HL-60/S4 treated with retinoic acid at 250 ng/mL for 4 days and 3 days (cell line): ENCODE results near the gene KDM4C.

Source experiments
- in situ Hi-C: fragments of 300-500 bp; cut with MboI; formaldehyde crosslinking; loops from 2 replicates; pipeline ENCODE4 v1.7.0; 2022; ENCODE audit warnings: low sequenced_read_pairs

KDM4C gene

DNA sequence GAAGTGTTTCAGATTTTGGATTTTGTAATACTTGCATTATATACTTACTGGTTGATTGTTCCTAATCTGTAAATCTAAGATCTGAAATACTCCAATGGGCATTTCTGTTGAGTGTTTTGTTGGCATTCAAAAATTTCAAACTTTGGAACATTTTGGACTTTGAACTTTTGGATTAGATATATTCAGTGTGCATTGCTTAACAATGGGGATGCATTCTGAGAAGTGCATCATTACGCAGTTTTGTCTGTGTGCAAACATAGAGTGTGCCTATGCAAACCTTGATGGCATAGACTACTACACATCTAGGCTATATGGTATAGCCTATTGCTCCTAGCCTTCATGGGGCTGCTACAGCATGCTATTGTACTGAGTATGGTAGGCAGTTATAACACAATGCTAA is 325.4 kb downstream of the KDM4C start:
- in situ Hi-C loops: no loop called here

- in situ Hi-C loops: no loop called here
These were observed 327.6 kb downstream of the KDM4C start for GRCh38 chr9:7085357-7085756.

DNA sequence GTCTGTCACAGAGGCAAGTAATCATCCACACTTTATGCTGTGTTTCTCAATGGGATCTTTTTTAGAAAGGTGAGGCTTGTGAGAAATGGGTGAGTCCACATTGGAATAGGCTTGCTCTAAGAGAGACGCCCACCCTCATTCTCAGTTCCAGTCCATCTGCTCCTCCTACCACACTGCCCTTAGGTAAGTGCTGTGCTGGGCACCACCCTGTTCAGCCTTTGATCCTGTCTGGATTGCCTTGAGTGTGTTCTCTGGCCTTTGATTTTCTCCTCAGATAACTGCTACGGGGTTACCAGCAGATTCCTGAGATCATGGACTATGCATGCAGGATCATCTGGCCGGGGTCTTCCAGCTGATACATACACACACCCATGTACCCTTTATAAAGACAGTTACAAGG is 328.6 kb downstream of the KDM4C start:
- in situ Hi-C loops: no loop called here

GRCh38 chr9:7088611-7089010 is 330.8 kb downstream of the KDM4C start:
- in situ Hi-C loops: no loop called here

DNA sequence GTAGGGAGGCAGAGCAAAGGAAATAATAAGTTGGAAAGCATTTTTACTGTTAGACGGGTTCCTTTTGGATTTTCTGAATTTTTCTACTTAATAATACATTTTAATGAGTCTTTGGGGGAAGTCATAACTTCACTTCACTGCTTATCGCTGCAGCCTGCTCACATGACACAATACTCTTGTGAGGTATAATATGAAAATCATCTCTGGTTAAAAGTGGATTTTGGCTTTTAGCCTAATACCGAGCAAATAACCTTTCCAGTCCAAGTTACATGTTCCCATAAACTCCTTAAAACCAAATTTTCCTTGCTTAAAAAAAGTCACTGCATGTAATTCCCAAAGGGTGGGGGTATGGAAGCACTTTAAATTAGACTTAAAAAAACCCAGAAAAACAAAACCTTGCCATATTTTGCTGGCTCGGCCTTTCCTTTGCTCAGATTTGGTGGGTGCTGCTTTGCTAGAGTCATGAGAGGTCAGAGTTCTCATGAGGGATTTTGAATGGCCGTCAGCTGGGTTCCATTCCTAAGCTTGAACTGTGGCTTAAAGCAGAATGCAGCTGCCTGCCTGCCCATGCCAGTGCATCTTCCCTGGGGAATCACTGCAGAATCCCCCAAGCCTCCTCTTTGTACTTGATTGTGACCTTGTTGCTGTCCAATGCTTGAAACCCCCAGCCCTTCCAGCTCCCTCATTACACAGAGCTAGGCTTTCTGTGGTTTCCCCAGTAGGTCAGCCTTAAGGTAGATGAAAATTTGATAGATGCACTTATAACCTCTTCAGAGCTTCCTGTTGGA is 331.8 kb downstream of the KDM4C start:
- in situ Hi-C loops: no loop called here

DNA sequence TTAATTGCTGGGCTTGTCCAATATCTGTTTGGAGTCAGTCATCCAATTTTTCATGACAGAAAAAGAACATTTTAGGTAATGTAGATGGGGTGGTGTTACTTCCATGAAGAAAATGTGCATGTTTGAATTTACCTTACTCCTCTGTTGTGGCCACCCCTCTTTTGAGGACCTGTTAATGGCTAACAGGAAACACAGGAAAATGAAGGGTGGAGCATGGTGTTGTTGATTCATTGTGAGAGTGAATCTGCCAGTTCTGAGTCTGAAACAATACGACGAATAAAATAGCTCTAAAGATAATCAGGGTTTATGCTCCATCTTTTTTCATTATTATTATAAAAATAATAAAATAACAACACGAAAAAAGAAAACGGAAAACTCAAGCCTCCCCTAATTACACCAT is 335.3 kb downstream of the KDM4C start:
- in situ Hi-C loops: no loop called here

DNA sequence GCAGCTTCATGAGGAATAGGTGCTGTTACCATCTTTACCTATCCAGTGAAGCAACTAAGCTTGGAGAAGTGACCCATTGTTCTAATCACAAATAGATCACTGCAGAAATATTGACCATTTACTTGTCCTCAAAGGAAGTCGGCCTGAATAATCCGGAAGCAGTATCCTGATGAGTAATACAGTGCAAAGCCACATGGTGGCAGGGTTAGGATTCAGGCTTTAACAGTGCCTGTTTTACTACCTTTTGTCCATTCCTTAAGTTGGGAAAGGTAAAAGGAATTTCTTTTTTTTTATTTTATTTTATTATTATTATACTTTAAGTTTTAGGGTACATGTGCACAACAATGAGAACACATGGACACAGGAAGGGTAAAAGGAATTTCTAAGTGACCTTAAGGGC is 336.3 kb downstream of the KDM4C start:
- in situ Hi-C loops: no loop called here

- in situ Hi-C loops: no loop called here
These were observed 336.8 kb downstream of the KDM4C start for GRCh38 chr9:7094576-7094975.

GRCh38 chr9:7095058-7095457 is 337.3 kb downstream of the KDM4C start:
- in situ Hi-C loops: no loop called here

GRCh38 chr9:7097040-7097715 is 339.4 kb downstream of the KDM4C start:
- in situ Hi-C loops: no loop called here

DNA sequence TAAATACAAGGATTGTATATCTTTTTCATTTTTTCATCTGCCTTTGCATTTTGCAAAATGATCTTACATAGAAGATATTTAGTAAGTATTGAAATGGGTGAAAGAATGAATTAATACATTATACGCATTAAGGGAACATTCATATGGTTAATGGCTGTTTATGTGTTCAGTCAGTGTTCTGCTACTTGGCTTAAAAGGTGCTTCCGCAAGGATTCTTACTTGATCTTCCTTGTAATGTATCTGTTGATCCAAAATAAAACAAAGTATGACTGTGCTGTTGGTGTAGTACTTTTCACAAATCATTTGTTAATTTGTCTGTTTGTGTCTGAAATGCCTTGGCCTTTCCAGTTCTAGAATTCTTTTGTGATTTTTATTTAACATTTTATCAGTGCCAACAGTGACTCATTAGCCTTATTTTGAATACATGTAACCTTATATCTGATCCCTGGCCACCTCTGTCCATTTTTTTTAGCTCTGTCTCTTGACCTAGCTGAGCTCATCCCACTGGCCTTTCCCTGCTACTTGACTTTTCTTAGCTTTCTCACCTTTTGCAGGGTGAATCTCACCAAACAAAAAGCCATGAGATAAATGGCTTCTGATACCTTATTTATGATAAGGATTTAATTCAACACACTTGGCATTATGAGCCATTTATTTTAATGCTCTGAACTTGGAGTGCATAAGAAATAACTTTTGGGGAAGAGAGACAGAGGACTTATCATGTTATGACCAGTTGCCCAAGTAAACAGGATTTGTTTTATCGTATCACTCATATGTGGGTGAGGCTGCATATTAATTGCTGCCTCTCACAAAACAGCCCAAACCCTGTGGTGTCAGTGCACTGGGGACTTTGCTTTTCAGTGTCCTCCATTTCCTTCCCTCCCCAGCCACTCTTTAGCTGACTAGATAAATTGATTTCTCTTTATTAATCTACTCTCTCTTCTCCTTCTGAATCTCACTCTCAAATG is 340.3 kb downstream of the KDM4C start:
- in situ Hi-C loops: no loop called here

DNA sequence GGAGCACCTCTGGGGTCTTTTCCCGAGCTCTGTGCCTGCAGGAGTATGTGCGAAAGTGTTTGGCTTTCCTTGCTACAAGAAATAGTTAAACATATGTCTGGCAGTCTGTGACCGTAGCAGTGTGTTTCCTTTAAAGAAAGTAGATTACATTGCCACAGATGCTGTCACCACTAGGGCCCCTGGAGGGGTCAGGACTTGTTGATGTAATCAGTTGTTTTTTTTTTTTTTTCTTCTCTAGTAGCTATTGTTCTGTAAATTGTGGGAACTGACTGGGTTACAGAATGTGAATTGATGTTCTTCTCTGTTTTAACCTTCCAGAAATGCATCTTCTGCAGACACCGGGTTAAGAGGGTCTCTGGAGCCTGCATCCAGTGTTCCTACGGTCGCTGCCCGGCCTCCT is 345.6 kb downstream of the KDM4C start:
- in situ Hi-C loops: no loop called here

DNA sequence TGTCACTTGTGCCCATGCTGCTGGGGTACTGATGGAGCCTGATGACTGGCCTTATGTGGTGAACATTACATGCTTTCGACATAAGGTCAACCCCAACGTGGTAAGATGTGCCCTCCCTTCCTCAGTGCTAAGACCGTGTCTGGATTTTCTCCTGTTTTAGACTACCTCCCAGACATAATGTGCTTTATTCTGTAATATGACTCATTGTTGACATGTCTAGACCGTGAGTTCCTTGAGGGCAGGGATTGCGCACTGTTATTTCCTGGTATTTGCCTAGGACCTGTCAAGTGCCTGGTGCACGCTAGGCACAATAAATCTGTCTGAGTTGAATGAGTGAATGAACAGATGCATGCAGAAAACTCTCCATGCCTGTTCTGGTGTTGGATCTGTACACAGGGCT is 346.0 kb downstream of the KDM4C start:
- in situ Hi-C loops: no loop called here

GRCh38 chr9:7104625-7105024 is 346.9 kb downstream of the KDM4C start:
- in situ Hi-C loops: no loop called here

DNA sequence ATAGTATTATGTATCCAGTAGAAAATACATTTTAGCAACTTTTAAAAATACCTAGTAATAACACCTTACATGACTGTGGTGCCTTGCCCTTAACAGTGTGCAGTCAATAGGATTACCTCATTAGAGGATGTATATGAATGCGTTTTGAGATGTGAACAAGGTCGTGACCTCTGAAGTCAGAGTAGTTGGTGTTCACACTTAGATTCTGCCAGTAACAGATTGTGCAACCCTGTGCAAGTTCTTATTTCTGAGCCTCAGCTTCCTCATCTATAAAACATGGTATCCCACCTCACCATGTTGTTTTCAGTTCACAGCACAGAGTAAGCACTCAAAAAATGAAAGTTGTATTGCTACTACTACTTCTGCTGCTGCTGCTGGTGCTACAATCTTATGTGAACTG is 347.3 kb downstream of the KDM4C start:
- in situ Hi-C loops: no loop called here

- in situ Hi-C loops: no loop called here
These were observed 351.2 kb downstream of the KDM4C start for GRCh38 chr9:7108936-7109335.

DNA sequence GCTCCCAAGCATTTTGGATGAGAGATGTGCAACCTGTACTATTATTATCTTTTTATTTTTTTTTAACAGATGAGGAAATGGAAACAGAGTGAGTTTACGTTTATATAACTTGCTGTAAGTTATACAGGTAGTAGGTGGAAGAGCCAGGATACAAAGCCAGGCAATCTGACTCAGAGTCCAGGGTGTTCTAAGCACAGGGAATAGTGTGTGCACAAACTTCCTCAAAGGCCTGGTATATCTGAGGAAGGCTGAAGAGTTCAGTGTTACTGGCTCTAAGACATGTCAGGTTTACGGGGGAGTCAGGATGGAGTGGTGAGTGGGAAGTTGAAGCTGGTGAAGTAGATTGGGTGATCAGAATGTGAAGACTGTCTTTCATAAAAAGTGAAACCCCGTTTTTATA is 353.6 kb downstream of the KDM4C start:
- in situ Hi-C loops: no loop called here

GRCh38 chr9:7115606-7116005 is 357.8 kb downstream of the KDM4C start:
- in situ Hi-C loops: no loop called here

- in situ Hi-C loops: no loop called here
These were observed 360.1 kb downstream of the KDM4C start for GRCh38 chr9:7117676-7118561.

DNA sequence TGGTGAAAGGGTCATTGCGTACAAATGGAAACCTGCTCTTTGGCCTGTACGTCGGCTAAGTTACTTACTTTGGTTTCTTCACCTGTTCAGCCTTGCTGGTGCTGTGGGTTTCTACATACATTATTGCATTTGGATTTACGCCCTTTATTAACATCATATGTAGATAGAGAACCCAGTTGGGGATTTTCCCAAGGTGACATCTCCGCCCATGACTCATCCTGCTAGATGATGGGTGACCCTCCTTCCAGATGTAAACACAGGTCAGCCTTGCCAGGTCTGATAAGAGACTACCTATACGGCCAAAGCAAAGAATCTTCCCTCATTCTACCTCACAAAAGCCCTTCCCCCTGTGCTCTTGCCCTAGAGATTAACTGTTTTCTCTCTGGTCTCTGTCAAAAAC is 360.9 kb downstream of the KDM4C start:
- in situ Hi-C loops: no loop called here
